Endothelial cell (in vitro differentiated cells): Measurements from ENCODE around the gene CFAP410. TPM values are rescaled to one million over a fixed set of nuclear protein-coding genes. Genes with fewer than 3 reads are reported as not detected.

Experiments
- DNase-seq: peaks from one replicate; pipeline ENCODE4 v3.0.0; 2021; ENCODE audit warnings: low spot score
- H3K27ac Mint-ChIP-seq: one replicate; pipeline ENCODE4 v1.8.0; 2021; ENCODE audit warnings: mixed read lengths, inconsistent platforms; ENCODE audit not compliant: unreplicated experiment
- H3K27me3 Mint-ChIP-seq: one replicate; pipeline ENCODE4 v1.8.0; 2021; ENCODE audit warnings: mild to moderate bottlenecking, moderate library complexity, mixed read lengths, inconsistent platforms; ENCODE audit not compliant: unreplicated experiment
- H3K36me3 Mint-ChIP-seq: one replicate; pipeline ENCODE4 v1.8.0; 2021; ENCODE audit warnings: mild to moderate bottlenecking, low read depth, mixed read lengths, inconsistent platforms; ENCODE audit not compliant: unreplicated experiment
- H3K4me1 Mint-ChIP-seq: one replicate; pipeline ENCODE4 v1.8.0; 2021; ENCODE audit warnings: mild to moderate bottlenecking, mixed read lengths, inconsistent platforms; ENCODE audit not compliant: unreplicated experiment
- H3K4me3 Mint-ChIP-seq: one replicate; pipeline ENCODE4 v1.8.0; 2021; ENCODE audit warnings: mild to moderate bottlenecking, mixed read lengths, inconsistent platforms; ENCODE audit not compliant: unreplicated experiment
- H3K9me3 Mint-ChIP-seq: one replicate; pipeline ENCODE4 v1.8.0; 2021; ENCODE audit warnings: mixed read lengths, inconsistent platforms; ENCODE audit not compliant: unreplicated experiment
- CTCF ChIP-seq: fragments of 200-600 bp; sonication (generic); IDR thresholded peaks from one replicate; pipeline ENCODE4 v1.5.0; 2021; ENCODE audit warnings: antibody characterized with exemption; ENCODE audit not compliant: unreplicated experiment
- total RNA-seq: library from RNA; stranded (reverse); fragmentation: NEBNext Ultra II Directional; extraction: Animal tissue kit (Norgen Biotek cat#: 25700); gene quantifications from one replicate; pipeline ENCODE4 v1.2.1, GENCODE V29; 2021; ENCODE audit not compliant: unreplicated experiment

Gene CFAP410
- total RNA-seq, 1 donor from 2014 or later, result 12.2 TPM

- Mint-ChIP-seq H3K27me3 (peaks cover 6% of the 10 kb centered on the region), H3K27ac (no peak overlapping the region), H3K4me1 (no peaks in the 10 kb centered on the region), H3K36me3 (no peaks in the 10 kb centered on the region), H3K9me3 (no peaks in the 10 kb centered on the region), H3K4me3 (no peak overlapping the region)
- no peak for DNase-seq
- no peak for TF ChIP-seq CTCF
Observed at GRCh38 chr21:44357064-44357837, 18.1 kb upstream of the CFAP410 start.

GRCh38 chr21:44356636-44357035 lies 17.4 kb upstream of the CFAP410 start:
- DNase-seq, result no peak
- Mint-ChIP-seq H3K9me3 (no peaks in the 10 kb centered on the region), H3K36me3 (no peaks in the 10 kb centered on the region), H3K4me3 (no peak overlapping the region), H3K4me1 (no peaks in the 10 kb centered on the region), H3K27me3 (peaks cover 6% of the 10 kb centered on the region), H3K27ac (no peak overlapping the region)
- no peak for TF ChIP-seq CTCF

- H3K36me3 Mint-ChIP-seq, result no peaks in the 10 kb centered on the region
- no peaks in the 10 kb centered on the region for H3K9me3 Mint-ChIP-seq
- no peaks in the 10 kb centered on the region for H3K4me1 Mint-ChIP-seq
- H3K4me3 Mint-ChIP-seq, result no peak overlapping the region
- no peak overlapping the region for H3K27ac Mint-ChIP-seq
- no peak for DNase-seq
- peaks cover 6% of the 10 kb centered on the region for H3K27me3 Mint-ChIP-seq
- no peak for TF ChIP-seq CTCF
Observed at GRCh38 chr21:44356160-44356559, 17.0 kb upstream of the CFAP410 start.

GRCh38 chr21:44354775-44355771 lies 15.9 kb upstream of the CFAP410 start:
- Mint-ChIP-seq H3K4me1 (no peaks in the 10 kb centered on the region), H3K27me3 (peaks cover 6% of the 10 kb centered on the region), H3K27ac (no peak overlapping the region), H3K9me3 (no peaks in the 10 kb centered on the region), H3K36me3 (no peaks in the 10 kb centered on the region), H3K4me3 (no peak overlapping the region)
- TF ChIP-seq CTCF, result no peak
- no peak for DNase-seq
